HG03520 (cell line): Measurements from ENCODE around the gene KIAA0232.

Experiments
- ATAC-seq: cut with Tn5 transposase; IDR thresholded peaks from one replicate; pipeline ENCODE4 v1.9.1; 2021; ENCODE audit warnings: mild to moderate bottlenecking, moderate library complexity; ENCODE audit not compliant: unreplicated experiment

KIAA0232 gene

DNA sequence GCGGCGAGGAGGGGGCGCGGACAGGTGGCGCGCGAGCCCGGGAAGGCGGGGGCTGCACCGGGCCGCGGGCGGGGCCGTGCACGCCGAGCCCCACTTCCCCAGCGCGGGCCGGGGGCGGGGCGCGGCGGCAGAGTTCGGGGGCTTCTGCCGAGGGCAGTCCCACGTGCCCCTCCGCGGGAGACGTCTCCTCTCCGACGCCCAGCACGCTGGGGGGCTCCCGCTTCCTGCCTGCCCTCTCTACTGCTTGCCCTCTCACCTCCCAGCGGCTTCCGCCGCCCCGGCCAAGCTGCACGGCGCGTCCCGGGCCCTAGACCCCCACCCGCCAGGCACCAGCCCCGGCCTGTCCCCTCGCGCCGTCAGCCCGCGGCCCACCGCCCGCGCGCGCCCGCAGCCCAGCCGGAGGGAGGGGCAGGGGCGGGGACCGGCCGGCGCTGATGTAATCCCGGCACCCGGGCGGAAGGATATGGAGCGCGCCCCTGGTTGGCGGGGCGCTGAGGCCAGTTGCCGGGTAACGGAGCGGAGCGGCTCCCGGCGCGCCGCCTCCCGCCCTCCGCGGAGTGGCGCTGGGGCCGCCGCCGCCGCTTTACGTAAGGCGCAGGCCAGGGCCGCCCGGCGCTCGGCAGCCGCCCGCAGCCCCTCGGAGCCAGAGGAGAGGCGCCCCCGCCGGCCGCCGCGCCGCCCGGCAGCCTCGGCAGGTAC lies at the start of gene KIAA0232:
Gene KIAA0232, plus strand, starts transcription at position 581 of the 699 bp plus-strand sequence. CDS start 41,727 bp downstream, outside the sequence.
- ATAC-seq = peak; percentile 63

DNA sequence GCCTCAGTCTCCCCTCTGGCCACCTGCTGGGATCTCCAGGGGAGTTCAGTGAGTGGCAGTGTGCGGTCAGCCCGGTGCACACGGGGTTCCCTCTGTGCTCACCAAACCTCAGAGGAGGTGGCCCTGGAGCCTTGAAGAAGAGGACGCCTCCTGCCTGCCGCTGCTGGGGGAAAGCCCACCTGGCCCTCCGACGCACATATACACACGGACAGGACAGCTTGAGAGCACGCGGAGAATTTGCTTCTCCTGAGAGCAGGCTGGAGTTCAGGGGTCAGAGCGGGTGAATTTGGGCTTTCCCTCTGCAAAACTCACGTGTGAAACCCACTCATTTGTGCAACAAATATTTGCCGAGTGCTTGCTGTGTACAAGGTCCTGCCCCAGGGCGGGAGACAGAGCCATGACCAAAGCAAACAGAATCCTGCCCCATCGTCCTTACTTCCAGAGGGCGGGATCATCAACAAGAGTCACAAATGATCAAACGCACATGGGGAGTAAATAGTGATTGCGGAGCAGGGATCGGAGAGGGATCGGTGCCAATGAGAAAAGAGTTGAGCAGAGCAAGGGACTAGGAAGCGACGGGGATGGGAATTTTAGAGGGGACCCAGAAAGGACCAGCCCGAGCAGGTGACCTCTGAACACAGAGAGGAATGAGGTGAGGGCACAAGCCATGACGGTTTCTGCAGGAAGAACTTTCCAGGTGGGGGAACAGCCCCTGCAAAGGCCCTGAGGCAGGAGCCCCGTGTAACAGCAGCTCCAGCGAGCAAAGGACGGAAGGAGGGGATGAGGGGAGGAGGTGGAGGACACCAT lies 49.0 kb upstream of the KIAA0232 start:
- ATAC-seq = no peak

DNA sequence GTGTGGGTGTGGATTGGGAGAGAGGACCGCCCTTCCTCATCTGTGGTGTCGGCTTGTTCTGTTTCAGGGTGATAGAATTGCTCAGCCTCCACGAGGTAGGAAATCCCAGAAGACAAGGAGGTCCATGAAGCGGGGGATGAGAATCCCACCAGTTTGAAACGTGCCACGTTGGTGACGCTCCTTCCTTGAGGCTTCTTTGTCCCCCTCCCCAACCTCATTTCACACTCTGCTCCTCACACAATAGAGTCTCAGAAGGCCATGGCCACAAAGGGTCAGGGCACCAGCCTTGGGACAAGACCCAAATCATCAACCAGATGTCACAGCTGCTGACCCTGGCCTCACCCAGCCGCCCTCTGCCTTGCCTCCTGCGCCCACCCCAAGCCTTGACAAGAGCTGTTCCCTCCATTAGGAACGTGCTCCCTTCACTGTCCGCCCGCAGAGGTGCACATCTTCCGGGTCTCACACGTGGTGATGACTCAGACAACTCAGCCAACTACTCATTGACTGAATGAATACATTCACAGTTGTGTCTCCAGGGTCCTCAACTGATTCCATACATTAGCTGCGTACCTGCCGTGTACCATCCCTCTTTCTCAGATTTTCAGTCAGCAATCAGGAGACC lies 48.3 kb upstream of the KIAA0232 start:
- no peak for ATAC-seq

GRCh38 chr4:6739920-6740319 lies 42.6 kb upstream of the KIAA0232 start:
- no peak for ATAC-seq

GRCh38 chr4:6740347-6740746 lies 42.2 kb upstream of the KIAA0232 start:
- no peak for ATAC-seq

DNA sequence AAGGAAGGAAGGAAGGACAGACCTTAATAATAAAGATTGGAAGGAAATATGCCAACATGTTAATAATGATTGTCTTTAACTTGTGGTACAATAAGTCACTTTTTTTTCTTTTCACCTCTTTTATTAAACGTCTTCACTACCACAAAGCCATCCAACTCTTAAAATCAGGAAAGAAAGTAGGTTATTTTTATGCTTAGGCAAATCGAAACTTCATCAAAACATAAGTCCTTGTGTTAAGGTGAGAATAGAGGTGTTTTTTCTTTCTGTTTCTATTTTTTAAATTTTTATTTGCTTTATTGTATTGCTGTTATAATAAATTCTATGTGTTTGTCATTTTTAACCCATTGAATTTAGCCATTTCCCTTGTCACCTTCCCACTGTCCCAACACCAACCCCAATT lies 40.0 kb upstream of the KIAA0232 start:
- no peak for ATAC-seq

- ATAC-seq = no peak
Observed at GRCh38 chr4:6742989-6743388, 39.5 kb upstream of the KIAA0232 start.

DNA sequence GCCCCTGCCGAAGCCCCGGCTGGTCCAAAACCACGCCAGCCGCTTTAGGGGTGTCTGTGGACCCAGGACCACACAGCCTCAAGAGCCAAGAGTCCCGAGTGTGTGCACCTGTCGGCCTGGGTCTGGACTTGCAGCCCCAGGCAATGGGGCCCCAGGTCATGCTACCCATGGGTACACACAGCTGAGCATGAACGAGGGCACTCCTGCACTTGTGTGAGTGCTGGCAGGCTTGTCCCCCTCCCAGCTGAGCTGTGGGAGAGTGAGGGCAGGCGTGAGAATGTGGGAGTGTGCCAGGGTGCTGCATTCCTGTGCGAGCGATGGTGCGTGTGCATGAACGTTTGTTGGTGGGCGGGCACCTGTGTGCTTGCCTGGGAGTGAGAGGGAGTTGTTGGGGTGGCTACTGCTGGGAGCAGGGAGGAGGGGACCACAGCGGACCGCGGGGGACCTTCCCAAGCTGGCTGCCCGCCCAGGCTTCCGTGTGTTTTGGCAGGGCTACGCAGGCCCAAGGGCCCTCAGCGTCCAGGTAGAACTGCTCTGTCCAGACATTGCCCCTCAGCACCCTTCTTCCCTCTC lies 35.7 kb upstream of the KIAA0232 start:
- no peak for ATAC-seq

- no peak for ATAC-seq
Observed at GRCh38 chr4:6747294-6748051, 35.1 kb upstream of the KIAA0232 start.

- ATAC-seq = no peak
Observed at GRCh38 chr4:6748286-6748685, 34.2 kb upstream of the KIAA0232 start.

DNA sequence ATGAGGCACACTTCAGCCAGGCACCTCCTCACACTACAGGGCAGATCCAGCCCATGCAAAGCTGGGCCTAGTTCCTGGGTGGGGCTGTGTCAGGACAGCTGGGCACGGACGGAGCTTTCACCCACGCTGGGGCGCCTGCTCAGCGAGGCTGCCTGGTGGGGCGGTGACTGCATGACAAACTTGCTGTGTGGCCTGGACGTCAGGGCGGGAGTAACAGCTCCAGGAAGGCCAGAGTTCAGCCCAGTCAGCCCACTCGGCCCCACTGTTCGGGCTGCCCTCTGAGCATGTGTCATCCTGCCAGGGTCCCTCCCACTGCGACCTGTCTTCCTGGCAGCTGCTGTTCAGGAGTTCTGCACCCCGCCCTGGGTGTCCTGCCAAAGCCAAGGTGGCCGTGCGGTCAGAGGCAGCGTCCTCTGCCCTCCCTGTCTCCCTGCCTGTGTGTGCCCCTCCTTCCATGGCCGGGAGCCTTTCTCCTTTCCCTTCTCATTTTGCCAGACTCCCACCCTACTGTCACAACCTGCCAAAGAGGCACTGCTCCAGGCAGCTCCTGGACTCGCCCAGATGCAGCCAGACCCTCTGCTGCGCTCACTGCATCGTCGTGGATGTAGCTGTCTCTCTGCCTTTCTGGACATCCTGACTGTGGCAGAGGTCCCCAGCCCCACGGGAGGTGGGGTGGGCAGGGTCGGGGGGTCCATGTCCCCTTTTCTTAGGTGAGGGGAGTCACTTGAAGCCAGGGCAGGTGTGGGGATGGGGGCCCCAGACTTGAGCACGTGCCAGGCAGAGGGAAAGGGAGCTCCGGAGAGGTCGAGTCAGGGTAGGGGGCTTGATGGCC lies 33.0 kb upstream of the KIAA0232 start:
- ATAC-seq = no peak

DNA sequence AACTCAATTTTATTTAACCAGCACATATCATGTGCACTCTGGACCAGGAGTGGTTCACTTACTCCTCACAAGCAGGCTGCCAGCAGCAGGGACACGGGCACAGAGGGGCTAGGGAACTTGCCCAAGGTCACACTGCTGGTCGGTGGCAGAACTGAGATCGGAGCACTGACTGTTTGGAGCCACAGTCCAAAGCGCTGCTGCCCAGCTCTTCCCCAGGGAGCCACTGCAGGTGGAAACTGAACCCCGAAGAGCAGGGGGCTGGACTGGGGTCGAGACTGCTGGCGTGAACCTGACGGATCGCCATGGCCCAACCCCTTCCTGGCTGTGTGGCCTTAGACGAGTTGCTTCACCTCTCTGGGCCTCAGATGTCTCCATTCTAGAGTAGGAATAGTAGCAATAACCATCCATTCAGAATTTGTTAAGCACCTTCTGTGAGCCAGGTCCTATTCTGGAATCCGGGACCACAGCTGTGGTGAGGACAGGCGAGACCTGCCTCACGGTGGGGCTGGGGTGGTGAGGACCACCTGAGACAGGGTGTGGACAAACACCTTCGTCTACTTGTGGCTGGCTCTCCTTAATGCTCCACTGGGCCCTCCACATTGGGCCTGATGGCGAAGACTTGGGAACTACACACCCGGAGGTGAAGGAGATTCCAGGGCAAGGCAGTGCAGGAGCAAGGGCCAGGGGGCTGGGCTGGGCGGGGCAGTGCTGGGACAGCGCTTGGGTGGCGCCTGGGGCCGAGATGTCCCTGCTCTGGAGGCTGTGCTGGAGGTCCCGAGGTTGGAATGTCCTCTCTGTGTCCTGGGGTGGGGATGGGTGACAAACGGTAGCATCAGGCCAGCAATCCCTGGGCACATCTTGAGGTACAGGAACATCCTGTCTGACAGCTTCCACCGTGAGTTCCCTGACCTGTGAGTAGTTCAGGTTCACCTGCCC lies 32.0 kb upstream of the KIAA0232 start:
- ATAC-seq = no peak

DNA sequence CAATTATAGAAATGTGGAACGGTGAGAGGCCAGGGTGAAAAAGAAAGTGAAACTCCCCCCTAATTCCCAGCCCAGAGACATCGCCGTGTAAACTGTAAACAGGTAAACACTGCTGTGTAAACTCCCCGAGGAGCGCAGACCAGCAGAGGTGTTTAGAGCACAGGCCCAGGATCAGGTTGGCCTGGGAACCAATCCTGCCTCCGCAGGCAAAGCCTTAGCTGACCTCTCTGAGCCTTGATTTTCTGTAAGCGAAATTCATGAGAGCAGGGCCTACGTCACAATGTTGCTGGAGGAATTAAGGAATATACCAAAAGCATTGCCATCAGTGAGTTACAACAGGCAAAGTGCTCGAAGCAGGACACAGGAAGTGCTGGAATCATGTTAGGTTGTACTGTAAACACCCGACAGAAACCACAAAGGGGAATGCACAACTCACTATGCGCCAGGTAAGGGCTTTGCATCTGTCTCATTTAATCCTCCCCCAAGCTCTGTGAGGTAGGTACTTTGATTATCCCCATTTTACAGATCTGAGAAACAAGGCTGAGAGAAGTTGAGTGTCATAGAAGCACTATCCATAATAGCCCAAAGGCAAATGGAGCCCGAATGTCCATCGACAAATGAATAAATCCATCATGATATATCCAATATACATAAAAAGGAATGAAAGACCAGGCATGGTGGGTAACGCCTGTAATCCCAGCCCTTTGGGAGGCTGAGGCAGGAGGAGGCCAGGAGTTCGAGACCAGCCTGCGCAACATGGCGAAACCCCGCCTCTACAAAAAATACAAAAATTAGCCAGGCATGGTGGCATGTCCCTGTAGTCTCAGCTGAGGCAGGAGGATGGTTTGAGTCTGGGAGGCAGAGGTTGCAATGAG lies 30.7 kb upstream of the KIAA0232 start:
- no peak for ATAC-seq

DNA sequence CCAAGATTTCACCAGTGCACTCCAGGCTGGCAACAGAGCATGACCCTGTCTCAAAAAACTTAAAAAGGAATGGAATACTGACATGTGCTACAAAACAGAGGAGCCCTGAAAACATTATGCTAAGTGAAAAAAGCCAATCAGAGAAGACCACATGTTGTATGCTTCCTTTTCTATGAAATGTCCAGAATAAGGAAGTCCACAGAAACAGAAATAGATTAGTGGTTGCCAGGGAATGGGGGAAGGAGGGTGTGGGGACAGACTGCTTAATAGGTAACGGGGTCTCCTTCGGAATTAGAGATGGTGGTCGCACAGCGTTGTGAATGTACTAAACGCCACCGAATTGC lies 30.1 kb upstream of the KIAA0232 start:
- ATAC-seq = no peak

GRCh38 chr4:6753103-6753560 lies 29.4 kb upstream of the KIAA0232 start:
- no peak for ATAC-seq

- ATAC-seq = no peak
Observed at GRCh38 chr4:6753891-6754290, 28.6 kb upstream of the KIAA0232 start.

DNA sequence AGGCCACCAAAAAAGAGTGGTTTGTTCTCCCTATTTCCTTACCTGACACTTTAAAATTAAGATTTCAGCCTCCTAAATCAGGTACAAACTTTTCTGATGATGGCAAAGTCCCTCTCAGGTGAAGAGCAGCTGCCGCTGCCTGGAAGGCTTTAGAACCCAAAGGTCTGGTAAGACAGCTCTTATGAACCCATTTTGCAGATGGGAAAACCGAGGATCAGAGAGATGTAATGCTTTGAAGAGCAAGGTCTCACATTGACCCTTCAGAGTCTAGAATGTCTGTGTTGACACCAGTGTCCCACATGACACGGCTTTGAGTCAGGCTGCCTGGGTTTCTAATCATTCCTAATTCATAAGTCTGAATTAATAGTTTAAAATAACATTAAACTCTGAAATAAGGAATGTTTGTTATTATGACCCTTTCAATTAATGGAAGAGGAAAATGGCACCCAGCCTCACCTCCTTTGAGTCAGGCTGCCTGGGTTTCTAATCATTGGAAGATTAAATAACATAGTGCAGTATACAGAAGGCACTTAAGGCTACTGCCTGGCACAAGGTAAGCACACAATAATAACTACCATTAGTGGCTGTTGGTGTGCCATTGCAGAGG lies 27.9 kb upstream of the KIAA0232 start:
- no peak for ATAC-seq
